ES-I3 (cell line): ENCODE results near the gene FHIT.

Source experiments
- H3K36me3 ChIP-seq: 2 replicates; pipeline ENCODE4 v1.6.1; 2013; ENCODE audit warnings: mild to moderate bottlenecking, low read length, control low read depth, moderate library complexity; ENCODE audit not compliant: insufficient read depth
- H3K4me1 ChIP-seq: 2 replicates; pipeline ENCODE4 v1.6.1; 2013; ENCODE audit warnings: mild to moderate bottlenecking, control low read depth, low read length; ENCODE audit not compliant: insufficient read depth
- H3K9ac ChIP-seq: 2 replicates; pipeline ENCODE4 v1.6.1; 2013; ENCODE audit warnings: low read depth, mild to moderate bottlenecking, low read length, moderate library complexity
- H3K9me3 ChIP-seq: 2 replicates; pipeline ENCODE4 v1.6.1; 2013; ENCODE audit warnings: mild to moderate bottlenecking, low read length, moderate library complexity; ENCODE audit not compliant: control insufficient read depth, insufficient read depth

FHIT gene

DNA sequence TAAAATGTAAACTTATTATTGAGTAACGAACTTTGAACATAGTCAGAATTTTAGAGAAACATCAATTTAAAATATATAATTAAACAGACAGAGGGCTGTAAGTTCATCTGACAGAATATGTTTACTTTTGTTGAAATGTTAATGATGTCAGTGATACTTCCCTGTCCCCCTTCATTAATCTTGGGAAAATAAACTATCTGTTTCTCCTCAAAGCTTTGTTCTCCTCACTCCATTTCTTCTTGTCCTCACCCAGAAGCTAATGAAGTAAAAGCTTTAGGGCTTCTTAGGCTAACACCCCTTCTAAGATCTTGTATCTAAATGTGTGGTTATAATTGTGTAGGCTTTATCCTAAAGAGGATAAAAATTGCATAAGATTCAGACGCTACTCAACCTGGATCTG is 1031.8 kb downstream of the FHIT start:
- H3K9me3 ChIP-seq, result no peaks in the 10 kb centered on the region
- no peaks in the 10 kb centered on the region for H3K36me3 ChIP-seq
- no peak overlapping the region for H3K9ac ChIP-seq
- H3K4me1 ChIP-seq, result no peaks in the 10 kb centered on the region

DNA sequence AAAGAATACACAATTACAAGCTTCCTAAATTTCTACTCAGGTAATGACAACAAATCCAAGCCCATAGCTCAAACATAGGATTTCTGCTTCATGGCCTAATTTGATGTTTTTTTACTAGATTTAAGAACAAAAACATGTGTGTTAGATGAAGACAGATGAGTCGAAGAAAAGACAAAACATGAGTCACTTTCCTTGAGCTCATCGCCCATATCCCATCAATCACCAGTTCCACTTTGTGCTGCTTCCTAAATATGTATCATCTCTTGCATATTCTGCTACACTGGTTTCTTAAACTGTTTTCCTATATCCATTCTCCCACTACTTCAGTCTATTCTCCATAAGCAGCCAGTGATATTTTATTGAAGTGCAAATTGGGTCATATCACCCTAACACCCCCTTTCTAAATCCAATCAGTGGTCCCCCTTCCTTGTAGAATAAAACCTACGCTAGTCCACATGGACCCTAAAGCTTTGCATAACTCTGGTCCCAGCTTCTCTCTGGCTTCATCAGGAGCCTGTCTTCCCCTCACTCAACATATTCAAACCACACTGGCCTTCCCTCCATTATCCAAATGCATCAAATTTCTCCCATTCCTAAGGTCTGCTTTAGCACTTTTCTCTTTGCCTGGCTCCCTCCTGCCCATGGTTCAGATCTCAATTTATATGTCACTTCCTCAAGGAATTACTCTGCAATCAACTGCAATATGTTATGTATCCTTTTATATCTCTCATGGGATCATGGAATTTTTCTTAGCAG is 1033.9 kb downstream of the FHIT start:
- H3K9ac ChIP-seq, result no peak overlapping the region
- no peaks in the 10 kb centered on the region for H3K36me3 ChIP-seq
- H3K4me1 ChIP-seq, result no peaks in the 10 kb centered on the region
- no peaks in the 10 kb centered on the region for H3K9me3 ChIP-seq

DNA sequence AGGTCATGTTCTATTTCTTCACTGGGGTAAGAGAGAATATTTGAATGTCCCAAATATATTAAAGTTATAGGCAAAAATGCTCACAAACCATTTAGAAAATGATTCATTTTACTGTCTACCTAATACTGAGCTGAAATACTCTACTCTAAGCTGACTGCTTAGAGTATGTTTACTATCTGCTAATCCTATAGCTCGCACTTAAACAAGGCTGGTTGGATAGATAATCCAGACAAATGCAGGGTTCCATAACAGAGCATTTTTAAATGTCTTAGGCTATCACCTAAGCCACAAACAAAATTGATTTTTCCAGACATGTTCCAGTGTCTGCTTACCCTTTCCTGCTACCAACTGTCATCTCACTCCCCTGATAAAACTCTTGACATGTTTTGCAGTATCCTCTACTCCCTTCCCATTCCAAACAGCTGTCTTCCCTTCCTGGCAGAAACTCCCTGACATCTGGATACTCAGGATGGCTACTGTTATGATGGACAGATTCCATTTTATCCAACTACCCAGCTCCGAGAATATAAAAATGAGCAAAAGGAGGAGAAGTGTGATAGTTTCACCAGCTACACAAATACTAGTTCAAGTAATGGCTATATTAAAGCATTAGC is 1034.7 kb downstream of the FHIT start:
- Histone ChIP-seq H3K9ac (no peak overlapping the region), H3K36me3 (no peaks in the 10 kb centered on the region), H3K9me3 (no peaks in the 10 kb centered on the region), H3K4me1 (no peaks in the 10 kb centered on the region)

DNA sequence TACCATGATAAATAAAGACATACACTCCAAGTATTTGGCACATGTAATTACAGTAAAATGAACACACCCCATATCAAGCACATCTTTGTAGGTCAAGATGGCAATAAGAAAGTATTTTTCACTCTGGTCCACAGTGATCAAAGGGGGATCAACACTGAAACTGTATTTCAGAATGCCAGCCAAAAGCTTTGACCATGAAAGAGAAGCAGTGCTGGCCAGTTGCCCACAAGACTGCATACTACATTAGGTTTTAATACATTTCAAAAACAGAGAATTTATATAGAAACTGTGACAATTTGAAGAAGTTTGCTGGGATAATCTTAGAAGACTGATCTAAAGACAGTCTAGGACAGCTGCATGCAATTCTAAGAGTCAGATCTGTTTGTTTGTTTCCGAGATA is 1035.3 kb downstream of the FHIT start:
- no peaks in the 10 kb centered on the region for H3K9me3 ChIP-seq
- no peak overlapping the region for H3K9ac ChIP-seq
- H3K36me3 ChIP-seq, result no peaks in the 10 kb centered on the region
- H3K4me1 ChIP-seq, result no peaks in the 10 kb centered on the region

DNA sequence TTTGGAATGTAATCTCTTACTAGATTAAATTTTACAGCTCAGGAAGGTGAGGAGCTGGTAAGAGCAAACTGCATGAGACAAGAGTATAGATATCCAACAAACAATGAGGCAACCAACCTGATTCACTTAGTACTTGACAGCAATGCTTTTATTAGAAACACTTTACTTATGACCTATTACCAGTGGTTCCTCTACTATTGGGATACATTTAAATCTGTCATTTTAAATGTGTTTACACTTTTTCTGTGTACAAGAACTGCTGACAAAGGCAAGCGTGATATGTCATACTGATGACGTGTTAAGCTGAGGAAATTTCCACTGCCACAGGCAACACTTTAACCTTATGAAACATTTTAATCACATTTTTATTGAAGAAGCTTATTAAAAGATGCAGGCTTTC is 1043.3 kb downstream of the FHIT start:
- no peaks in the 10 kb centered on the region for H3K36me3 ChIP-seq
- no peaks in the 10 kb centered on the region for H3K4me1 ChIP-seq
- no peaks in the 10 kb centered on the region for H3K9me3 ChIP-seq
- H3K9ac ChIP-seq, result no peak overlapping the region

DNA sequence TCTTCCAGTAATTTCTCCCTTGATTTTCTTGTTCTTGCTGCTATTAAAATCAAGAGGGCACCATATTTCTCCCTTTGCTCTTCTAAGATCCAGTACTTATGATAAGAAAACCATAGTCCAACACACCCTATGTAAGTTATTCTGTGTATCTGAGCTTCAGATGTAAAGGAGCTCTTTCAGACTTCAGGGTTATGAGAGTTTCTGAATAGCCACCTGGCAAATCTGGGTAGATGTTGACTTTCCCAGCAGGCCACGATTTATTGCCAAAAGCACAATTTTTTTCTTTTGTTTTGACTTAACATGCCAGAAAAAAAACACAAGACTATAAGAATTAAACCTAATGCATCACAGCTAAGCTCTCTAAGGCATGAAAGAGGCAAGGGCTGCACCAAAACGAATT is 1045.0 kb downstream of the FHIT start:
- H3K4me1 ChIP-seq, result no peaks in the 10 kb centered on the region
- no peak overlapping the region for H3K9ac ChIP-seq
- H3K36me3 ChIP-seq, result no peaks in the 10 kb centered on the region
- H3K9me3 ChIP-seq, result no peaks in the 10 kb centered on the region

DNA sequence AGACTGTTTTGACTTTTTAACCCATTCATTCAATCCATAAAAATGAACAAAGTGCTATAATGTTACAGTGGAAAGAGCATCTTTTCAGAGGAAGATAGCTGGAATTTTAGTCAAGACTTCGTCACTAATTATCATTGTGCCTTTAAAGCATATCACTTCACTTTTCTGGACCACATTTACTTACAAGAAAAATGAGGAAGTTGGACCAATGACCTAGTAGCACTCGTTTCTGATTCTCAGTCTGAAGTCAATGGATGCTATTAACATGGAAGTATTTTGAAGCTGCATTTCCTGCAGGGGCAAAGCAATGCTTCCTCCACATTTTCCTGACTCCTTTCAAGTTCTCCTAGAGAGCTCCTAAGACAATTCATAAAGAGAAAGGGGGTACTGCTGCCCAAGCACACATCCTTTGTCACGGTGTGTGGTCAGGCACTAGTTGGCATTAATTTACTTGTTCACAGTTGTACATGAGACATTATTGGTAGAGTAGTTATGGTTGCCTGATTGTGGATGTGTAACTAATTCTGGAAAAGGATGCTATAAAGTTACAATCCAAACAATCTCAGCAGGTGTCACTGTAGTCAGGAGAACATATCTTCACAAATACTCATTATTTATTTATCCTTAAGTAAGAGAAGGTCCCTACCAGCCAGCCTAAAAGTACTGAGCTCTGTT is 1049.1 kb downstream of the FHIT start:
- Histone ChIP-seq H3K9ac (no peak overlapping the region), H3K9me3 (no peaks in the 10 kb centered on the region), H3K36me3 (no peaks in the 10 kb centered on the region), H3K4me1 (no peaks in the 10 kb centered on the region)

DNA sequence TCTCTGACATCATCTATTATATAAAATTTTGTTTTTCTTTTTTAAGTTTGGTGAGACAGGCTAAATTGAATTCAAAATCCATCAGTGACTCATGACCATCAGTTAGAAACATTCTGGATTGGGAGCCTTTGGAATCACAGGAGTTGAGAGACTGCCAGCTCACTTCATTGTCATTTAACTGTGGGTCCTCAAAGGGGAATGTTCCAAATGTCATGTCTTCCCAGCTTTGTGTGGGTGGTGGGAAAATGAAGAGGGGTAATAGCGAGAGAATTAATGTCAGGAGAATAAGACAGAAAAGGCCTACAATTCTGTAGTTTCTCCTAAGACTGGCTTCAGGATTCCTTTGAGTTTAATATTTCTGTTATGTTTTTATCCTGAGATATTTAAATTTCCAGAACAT is 1051.9 kb downstream of the FHIT start:
- Histone ChIP-seq H3K4me1 (no peaks in the 10 kb centered on the region), H3K36me3 (no peaks in the 10 kb centered on the region), H3K9me3 (no peaks in the 10 kb centered on the region), H3K9ac (no peak overlapping the region)

DNA sequence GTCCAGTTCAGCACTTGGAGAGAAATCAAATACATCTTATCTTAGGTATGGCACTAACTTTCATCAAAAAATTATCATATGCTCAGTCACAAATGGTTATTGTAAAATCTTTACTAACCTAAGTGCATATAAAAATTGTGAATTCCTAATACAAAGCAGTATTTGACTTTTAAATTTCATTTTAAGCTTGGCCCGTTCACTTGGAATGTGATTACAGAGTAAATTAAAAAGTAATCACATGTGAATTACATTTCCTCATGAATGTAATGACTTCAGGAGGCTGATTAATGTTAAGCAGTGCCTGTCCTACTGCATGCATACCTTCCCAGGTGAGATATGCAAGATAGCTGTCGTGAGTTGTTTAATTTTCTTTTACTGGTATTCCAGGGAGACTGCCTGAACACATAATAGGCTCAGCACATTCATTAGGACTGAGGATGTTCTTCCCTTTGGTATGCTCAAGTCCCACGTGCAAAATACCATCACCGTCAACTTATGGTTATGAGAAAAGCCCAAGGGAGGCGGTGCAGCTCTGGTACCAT is 1053.0 kb downstream of the FHIT start:
- no peaks in the 10 kb centered on the region for H3K9me3 ChIP-seq
- H3K9ac ChIP-seq, result no peak overlapping the region
- H3K36me3 ChIP-seq, result no peaks in the 10 kb centered on the region
- H3K4me1 ChIP-seq, result no peaks in the 10 kb centered on the region

DNA sequence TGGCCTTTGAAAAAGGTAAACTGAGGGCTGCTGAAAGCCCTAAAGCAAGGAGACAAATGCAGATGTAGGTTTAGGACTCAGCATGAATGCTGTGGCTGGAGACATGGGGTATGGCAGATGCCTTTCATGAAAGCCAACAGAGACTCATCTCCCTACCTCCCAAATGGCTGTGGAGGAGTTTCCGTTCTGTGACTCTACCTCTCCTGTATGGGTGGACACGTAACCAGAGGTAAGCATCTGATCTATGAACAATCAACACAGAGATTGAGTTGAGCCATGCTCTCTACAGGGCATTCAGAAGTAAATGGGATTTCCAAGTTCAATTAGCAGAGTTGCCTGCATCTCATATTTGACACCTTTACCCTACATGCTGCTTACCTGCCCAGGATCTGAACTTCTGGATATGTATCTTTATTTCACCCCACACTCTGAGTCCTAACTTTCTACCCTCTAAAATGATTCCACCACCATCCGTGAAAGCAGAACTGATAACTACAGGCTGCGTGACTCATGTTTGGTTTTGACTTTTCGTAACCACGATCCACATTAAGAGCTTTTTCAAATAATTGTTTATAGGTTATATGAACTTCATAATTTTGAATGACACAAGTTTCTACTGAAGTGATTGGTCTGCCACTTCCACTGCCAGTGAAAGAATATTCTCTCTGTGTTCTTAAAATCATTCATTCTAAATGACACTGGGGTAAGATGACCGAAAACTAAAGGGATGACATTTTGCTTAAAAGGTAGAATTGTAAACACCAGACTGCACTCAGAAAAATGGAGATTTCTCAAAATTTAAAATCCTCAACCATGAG is 1058.7 kb downstream of the FHIT start:
- peaks cover 4% of the 10 kb centered on the region; the same call in 1 of the 2 replicates for H3K4me1 ChIP-seq
- H3K9ac ChIP-seq, result no peak overlapping the region
- H3K36me3 ChIP-seq, result no peaks in the 10 kb centered on the region
- no peaks in the 10 kb centered on the region for H3K9me3 ChIP-seq

DNA sequence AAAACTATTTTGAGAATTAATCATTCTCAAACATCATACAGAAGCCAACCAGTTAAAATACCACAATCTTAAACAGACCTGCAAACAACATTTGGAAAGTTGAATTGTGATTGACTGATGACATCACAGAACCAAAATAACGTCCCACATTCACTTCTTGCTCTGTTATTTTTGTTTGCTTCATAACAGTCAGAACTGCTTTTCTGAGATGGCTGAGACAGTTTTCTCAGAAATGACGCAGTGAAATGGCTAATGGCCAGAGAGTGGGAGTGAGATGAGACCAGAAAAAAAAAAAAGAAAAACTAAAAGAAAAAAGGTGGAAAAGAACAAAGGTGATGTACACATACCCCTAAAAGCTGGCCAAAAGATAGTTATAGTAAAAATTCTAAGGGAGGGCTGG is 1061.2 kb downstream of the FHIT start:
- H3K4me1 ChIP-seq, result peaks cover 4% of the 10 kb centered on the region
- H3K9ac ChIP-seq, result no peak overlapping the region
- no peaks in the 10 kb centered on the region for H3K9me3 ChIP-seq
- no peaks in the 10 kb centered on the region for H3K36me3 ChIP-seq

DNA sequence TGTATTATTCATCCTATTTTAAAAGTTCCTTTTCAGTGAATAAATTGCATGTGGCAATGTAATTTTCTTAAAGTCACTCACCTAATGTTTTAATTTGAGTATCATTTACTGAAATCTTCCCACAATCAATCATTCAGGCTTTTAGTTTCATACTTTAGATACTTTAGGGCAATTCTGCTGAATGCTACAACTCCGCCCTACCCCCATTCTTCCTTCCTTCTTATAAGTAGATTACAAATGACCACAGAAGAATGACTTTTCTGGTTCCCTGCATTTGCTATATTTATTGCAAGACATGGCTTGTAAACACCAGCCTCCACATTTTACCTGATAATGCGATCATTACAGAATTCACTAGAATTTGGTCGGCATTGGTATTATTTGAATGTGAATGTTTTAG is 1061.9 kb downstream of the FHIT start:
- H3K9ac ChIP-seq, result no peak overlapping the region
- peaks cover 4% of the 10 kb centered on the region for H3K4me1 ChIP-seq
- no peaks in the 10 kb centered on the region for H3K9me3 ChIP-seq
- H3K36me3 ChIP-seq, result no peaks in the 10 kb centered on the region

DNA sequence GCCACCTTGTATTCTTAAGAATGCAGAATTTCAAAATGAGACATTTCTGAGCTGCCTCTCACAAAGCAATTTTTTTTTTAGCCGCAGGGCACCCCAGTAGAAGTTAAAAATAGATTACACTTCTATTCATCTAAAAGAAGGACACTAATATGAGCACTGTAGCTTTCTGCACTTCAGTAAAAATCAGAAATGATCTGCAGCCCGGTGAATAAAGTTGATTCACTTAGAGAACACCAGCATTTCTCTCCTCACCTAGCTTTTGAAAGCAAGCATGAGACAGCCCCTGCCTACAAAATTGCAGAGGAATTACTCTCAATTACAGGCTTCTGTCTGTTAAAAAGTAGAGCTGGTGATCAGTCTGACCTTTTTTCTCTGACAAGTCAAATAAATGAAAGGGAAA is 1062.4 kb downstream of the FHIT start:
- Histone ChIP-seq H3K9me3 (no peaks in the 10 kb centered on the region), H3K4me1 (peaks cover 4% of the 10 kb centered on the region), H3K9ac (no peak overlapping the region), H3K36me3 (no peaks in the 10 kb centered on the region)

DNA sequence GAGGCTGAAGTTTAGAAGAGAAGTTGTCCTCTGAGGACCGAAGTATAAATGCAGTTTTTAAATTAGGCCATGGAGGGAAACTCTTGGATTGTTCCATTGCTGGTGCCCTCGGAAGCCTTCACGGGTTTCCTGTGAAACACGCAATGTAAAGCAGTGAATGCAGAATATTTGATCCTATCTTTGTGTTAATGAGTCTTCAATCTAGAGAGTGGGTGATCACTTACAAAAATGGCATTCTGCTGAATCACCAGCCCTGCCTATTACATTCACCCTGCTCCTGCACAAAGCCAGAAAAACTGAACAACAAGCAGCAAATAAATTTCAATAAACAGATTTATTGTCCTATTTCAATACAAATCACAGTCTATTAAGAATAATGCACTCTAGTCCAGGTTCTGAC is 1063.9 kb downstream of the FHIT start:
- no peaks in the 10 kb centered on the region for H3K36me3 ChIP-seq
- no peak overlapping the region for H3K9ac ChIP-seq
- peaks cover 4% of the 10 kb centered on the region for H3K4me1 ChIP-seq
- H3K9me3 ChIP-seq, result no peaks in the 10 kb centered on the region
